ENCODE data around the gene PTGER2.

The PTGER2 gene

DNA sequence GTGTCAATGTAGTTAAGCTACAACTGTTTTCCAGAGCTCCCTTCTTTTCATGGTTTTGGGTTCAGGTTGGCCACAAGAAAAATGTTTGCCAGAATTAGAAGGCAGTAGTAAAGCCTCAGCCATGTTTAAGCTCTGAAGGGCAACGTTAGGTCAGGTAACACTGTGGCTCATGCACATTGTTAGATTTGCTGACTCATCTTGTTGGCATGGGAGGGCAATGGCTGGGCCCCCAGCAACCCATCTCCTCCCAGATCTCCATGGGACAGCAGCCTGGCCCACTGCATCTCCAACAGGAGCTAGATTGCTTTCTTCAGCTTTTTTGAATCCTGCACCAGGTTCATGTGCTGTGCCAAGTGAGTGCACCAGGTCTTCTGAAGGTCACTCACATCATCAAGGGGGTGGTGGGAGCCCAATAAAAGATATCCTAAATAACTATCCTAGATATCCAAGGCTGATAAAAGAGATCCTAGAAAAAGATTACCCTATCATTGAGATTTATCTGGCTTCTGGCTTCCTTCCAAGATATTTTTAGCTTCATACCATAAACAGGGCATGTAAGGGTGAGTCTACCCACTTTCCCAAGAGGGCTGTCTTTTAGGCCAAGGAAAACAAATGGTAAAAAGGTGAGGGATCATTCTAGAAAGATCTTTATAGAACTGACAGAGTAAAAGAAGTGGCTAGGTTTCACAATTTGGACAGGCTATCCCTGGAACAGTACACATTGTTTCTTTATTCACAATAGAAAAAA, 28.9 kb downstream of the PTGER2 start:
- DNase-seq, result no peak

DNA sequence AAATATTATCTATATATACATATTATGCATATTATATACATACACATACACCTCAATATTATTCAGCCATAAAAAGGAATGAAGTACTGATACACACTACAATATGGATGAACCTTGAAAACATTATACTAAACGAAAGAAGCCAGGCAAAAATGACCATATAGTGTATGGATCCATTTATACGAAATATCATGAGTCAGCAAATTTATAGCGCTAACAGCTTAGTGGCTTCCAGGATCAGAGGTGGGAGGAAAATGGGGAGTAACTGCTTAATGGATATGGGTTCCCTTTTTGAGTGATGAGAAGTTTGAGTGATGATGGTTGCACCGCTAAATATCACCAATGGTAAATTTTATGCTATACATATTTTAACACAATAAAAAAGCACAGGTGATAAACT, 32.7 kb downstream of the PTGER2 start:
- no peak for DNase-seq

- no peak for DNase-seq
These were observed 34.2 kb downstream of the PTGER2 start for GRCh38 chr14:52348279-52348678.

DNA sequence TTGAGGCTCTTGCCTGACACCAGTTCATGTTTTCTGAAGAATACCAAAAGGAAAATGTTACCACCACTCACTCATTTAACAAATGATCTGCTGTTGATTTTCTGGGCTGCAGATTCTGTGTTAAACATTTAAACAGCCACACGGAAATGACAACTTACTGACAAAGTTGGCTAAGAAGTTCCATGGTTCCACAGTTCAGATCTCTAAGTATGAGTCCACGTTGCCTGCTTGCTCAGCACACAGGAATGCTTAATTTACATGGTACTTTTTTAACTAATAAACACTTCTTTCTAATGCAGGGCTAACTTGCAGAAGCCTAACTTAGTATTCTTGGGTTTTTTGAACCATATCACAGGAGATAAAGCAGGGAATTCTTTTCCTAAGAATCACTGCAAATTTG, 34.7 kb downstream of the PTGER2 start:
- no peak for DNase-seq

DNA sequence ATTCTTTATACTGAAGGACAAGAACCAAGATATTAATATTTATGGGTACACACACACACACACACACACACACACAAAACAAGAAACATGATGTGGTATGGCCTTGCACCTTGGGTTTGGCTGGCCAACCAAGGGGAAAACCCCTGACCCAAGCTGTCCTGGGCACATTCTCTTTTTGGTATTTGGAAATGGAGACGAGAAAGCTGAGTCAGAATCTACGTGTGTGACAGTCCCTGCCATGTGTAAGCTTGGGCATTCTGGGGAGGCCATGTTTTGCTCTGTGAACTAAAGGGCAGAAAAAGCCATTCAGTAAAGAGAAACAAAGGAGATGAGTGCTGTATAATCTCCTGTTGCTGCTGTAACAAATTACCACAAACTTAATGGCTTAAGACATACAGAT, 35.6 kb downstream of the PTGER2 start:
- no peak for DNase-seq

DNA sequence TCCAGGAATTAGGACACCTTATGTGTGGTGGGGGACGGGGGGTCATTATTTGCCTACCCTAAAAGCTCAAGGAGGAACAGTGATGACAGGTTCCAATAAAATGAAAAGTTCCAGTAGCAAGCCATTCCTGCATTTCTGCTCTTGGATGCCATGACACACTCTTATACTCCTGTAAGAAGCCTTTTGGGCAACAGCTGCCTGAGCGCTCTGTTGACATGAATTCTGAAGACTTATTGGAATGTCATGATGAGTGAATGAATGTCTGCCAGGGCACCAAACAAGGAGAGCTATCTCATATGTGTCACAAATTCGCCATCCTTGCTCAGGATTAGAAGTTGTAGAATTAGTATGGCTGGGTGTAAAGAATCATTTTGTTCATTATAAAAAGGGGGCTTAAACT, 36.3 kb downstream of the PTGER2 start:
- DNase-seq, result peak; percentile 32 to 36

DNA sequence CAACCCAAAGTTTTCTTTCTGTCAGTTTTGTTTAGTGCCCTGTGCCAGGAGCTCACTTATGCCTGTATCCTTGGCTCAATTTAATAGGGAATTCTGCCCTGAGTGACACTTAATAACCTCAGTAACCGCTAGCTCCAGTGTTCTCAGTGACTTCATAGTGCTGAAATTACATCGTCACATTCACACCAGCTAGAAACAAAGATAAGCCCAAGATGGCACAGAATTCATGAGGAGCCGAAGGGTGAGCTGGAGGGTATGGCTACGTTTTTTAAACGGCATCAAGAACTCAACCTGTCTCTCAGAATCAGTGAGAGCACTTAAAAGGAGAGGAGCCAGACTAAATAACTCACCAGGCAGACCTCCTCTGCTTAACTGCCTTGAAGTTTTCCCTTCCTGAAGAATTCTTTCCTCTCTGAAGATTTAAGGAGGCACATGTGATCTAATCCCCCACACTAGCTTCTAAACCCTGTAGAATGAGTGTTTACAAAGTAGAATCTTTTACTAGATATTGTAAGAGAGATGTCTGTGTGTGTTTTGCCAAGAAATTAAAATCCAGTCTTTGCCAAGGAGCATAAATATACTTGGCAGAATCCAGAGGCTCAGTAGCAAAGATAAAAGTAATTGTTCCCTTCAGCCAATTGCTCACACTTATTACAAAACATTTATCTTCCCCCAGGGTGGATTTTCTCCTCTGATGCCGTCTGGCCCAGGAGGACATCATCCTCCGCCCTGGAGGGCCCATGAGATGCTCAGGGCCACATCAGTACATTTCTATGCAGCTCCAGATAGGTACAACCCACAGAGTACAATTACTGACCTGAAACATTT, 37.3 kb downstream of the PTGER2 start:
- DNase-seq, result no peak

DNA sequence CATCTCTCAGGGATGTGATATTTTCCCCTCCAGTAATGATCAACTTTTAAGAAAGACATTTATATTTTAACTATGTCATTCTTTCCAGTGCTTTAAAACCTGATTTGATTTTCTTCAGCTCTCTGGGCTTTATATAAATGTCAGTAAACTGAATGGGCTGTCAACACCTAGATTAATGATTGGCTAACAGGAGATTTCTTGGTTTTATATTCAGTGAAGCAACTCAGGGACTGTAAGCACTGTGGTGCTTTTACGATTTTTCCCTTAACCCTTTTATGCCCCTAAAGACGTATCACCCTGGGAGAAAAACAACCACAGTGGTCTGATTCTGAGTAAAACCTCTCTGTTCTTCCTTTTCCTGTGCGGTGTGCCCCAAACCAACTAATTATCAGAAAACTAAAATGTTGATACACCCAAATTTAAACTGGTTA, 38.0 kb downstream of the PTGER2 start:
- DNase-seq, result no peak

DNA sequence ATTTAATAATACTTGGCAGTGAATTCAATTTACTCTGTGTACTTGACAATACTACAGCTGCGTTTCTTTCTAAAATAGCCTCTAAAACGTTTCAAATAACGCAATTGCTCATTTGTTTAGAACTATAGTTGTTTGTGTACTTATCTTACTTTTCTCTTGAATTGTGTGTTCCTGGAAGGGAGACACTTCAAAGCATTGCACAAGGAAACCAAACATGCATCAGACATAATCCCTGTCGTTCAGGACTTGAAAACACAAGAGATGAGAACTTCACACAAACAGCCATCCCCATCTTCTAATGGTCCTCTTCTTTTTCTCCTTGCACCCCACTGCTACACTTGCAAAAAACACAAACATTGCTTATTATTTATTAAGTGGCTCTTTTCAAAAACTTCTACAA, 38.5 kb downstream of the PTGER2 start:
- no peak for DNase-seq

DNA sequence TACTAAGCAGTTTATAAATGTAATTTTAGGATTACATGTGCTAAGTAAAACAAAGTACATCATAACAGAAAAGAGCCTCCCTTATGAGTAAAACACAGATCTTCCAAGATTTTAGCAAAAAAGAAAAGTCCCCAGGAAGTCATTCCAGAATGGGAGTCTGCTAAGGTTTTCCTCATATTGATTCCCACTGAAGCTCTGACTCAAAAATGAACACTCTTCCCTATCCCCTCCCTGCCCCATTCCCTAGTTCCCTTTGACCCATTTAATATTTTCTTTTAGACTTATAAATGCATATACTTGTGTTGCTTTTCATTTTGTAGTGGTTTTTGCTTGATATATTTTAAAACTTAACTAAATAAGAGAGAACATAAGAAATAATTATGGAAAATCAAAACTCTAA, 40.1 kb downstream of the PTGER2 start:
- DNase-seq, result no peak

- DNase-seq, result no peak
These were observed 40.9 kb downstream of the PTGER2 start for GRCh38 chr14:52355016-52355431.

- no peak for DNase-seq
These were observed 41.4 kb downstream of the PTGER2 start for GRCh38 chr14:52355526-52355925.

DNA sequence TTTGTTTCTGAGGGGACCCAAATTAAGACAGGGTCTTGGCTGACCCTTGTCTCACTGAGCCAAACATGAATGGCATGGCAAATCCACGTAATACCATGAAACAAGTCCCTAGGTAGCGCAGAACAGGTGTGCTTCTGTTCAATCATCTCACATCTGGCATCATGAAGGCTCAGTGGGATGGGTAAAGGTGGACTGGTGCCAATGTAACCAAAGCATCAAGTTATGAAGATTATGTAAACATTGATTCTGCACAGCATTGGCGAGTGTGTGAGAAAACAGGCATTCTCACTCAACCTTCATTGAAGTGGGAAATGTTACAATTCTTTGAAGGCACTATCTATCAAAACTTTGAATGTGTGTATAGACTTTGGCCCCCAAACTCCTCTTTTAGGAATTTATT, 41.9 kb downstream of the PTGER2 start:
- no peak for DNase-seq

GRCh38 chr14:52360831-52361230, 46.7 kb downstream of the PTGER2 start:
- no peak for DNase-seq

- peak in 1 of 2 experiments; percentile 22 for DNase-seq
These were observed 49.1 kb downstream of the PTGER2 start for GRCh38 chr14:52363041-52363704.

DNA sequence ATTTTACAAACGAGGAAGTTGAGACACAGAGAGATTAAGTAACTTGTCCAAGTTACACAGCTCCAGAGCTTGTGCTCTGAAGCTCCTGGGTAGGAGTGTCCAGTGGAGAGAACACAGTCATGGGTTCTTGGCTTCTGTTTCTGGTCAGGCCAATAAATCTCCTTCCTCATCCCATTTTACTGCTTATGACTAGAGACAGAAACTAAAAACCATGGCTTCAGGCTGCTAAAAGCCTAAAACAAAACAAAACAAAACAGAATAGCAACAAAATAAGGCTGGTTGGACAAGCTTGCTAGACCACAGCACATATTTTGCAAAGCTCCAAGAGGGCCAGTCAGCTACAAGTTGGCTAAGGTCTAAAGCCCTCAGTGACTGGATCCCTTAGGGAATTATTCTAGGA, 49.8 kb downstream of the PTGER2 start:
- no peak for DNase-seq

GRCh38 chr14:52365071-52365470, 51.0 kb downstream of the PTGER2 start:
- DNase-seq, result no peak

- no peak for DNase-seq
These were observed 52.7 kb downstream of the PTGER2 start for GRCh38 chr14:52366796-52367315.

DNA sequence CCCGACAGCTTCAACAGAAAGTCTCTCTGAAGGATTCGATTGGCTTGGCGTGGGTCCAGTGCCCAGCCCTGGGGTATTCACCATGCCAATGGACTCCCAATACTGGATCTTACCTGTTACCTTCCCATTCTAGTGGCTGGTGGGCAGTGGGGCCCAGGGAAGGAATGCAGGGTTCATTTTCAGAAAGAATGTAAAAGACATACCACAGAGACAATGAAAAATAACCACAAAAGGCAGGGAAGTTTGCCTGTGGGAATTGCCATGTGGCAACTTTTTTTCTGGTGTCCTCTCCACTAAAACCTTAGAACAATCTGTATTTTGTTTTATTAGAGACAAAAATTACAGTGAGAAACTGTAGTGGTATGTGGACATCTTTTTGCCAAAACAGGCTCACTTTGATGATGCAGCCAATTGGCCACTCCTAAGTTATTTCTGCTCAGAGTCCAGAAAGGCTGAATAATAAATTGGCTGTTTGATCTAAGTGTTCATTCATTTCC, 55.2 kb downstream of the PTGER2 start:
- DNase-seq, result no peak

DNA sequence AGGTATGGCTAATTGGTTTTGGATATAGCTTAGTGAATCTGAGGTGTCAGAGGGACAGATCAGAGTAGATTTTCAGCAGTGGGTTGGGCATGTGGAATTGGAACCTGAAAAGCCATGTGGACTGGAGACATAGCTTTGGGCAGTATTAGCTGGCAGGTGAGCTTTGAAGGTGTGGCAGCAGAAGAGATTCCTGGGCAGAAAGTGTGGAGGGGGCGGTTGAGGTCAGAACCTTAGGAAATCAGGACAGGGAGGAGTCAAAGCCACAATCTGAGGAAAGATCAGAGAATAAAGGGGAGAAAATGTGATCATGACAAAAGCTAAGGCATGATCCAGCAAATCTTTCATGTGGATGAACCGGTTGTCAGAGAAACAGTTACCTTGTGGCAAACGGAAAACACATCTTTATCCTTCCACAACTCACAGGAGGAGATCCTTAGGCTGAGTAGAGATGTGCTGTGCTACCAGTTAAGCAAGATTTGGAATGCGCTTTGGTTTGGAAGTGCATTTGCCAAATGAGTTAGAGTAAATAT, 56.4 kb downstream of the PTGER2 start:
- no peak for DNase-seq

DNA sequence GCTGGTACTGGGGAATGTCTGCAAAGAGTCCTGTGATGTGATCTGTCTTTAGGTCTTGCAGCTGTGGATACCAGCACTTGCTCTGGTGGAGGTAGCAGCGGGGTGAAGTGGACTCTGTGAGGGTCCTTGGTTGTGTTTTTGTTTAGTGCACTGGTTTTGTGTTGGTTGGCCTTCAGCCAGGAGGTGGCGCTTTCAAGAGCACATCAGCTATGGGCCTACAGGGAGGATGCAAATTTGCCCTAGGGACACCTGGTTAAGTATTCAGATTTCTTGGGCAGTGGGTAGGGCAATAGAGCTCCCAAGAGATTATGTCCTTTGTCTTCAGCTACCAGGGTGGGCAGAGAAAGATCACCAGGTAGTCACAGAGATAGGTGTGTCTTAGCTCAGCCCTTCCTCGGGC, 63.8 kb downstream of the PTGER2 start:
- DNase-seq, result no peak

All from NCI-H524 (cell line).